HG03442 (cell line): ENCODE results near the gene PSMB3.
"Not testable (repeated sequence)": the region's sequence is repeated elsewhere in the genome, so short reads cannot be mapped to it uniquely, and the experiment has no call there.

Source experiments
- ATAC-seq: cut with Tn5 transposase; IDR thresholded peaks from one replicate; pipeline ENCODE4 v1.9.1; 2021; ENCODE audit warnings: mild to moderate bottlenecking, moderate library complexity; ENCODE audit not compliant: unreplicated experiment

The PSMB3 gene

GRCh38 chr17:38790148-38790707, 37.7 kb downstream of the PSMB3 start:
- not testable (repeated sequence) for ATAC-seq

GRCh38 chr17:38791162-38791561, 38.6 kb downstream of the PSMB3 start:
- ATAC-seq, result no peak

GRCh38 chr17:38794221-38794620, 41.7 kb downstream of the PSMB3 start:
- ATAC-seq, result no peak

GRCh38 chr17:38796451-38797157, 44.1 kb downstream of the PSMB3 start:
- no peak for ATAC-seq

- no peak for ATAC-seq
These were observed 44.6 kb downstream of the PSMB3 start for GRCh38 chr17:38797158-38797490.

GRCh38 chr17:38797828-38798227, 45.3 kb downstream of the PSMB3 start:
- ATAC-seq, result no peak

GRCh38 chr17:38798614-38799500, 46.3 kb downstream of the PSMB3 start:
- peak; percentile 13 for ATAC-seq

GRCh38 chr17:38799501-38800236, 47.1 kb downstream of the PSMB3 start, which contains the start of gene PIP4K2B:
PIP4K2B (minus strand) TSS chr17:38799556; CDS start chr17:38799424, 132 bp downstream.
- peak; percentile 84 for ATAC-seq

GRCh38 chr17:38800237-38800760, 47.8 kb downstream of the PSMB3 start:
- no peak for ATAC-seq

- ATAC-seq, result no peak
These were observed 57.3 kb downstream of the PSMB3 start for GRCh38 chr17:38809828-38810227.
